HEK293 (cell line): ENCODE data around the gene CUL9.

Source experiments
- HIC1 ChIP-seq: fragments of 450-650 bp; formaldehyde crosslinking; IDR thresholded peaks from 2 replicates; pipeline ENCODE4 v1.5.1; 2016; ENCODE audit warnings: missing biosample characterization, missing genetic modification characterization
- KLF1 ChIP-seq: fragments of 450-650 bp; formaldehyde crosslinking; IDR thresholded peaks from 2 replicates; pipeline ENCODE4 v1.5.1; 2016; ENCODE audit warnings: missing biosample characterization, missing genetic modification characterization
- KLF7 ChIP-seq: fragments of 450-650 bp; formaldehyde crosslinking; IDR thresholded peaks from 2 replicates; pipeline ENCODE4 v1.5.1; 2016; ENCODE audit warnings: missing biosample characterization, missing genetic modification characterization, borderline replicate concordance
- KLF8 ChIP-seq: fragments of 450-650 bp; formaldehyde crosslinking; IDR thresholded peaks from 2 replicates; pipeline ENCODE4 v1.5.1; 2016; ENCODE audit warnings: missing biosample characterization, missing genetic modification characterization
- OVOL3 ChIP-seq: fragments of 450-650 bp; formaldehyde crosslinking; IDR thresholded peaks from 2 replicates; pipeline ENCODE4 v1.5.1; 2016; ENCODE audit warnings: missing biosample characterization, missing genetic modification characterization
- SP3 ChIP-seq: fragments of 450-650 bp; formaldehyde crosslinking; IDR thresholded peaks from 2 replicates; pipeline ENCODE4 v1.5.1; 2016; ENCODE audit warnings: missing biosample characterization, missing genetic modification characterization
- WT1 ChIP-seq: fragments of 450-650 bp; formaldehyde crosslinking; IDR thresholded peaks from 2 replicates; pipeline ENCODE4 v1.5.1; 2016; ENCODE audit warnings: missing biosample characterization, missing genetic modification characterization
- YY1 ChIP-seq: fragments of 450-650 bp; formaldehyde crosslinking; IDR thresholded peaks from 2 replicates; pipeline ENCODE4 v1.5.1; 2018; ENCODE audit warnings: missing biosample characterization, missing genetic modification characterization
- YY2 ChIP-seq: fragments of 450-650 bp; formaldehyde crosslinking; IDR thresholded peaks from 2 replicates; pipeline ENCODE4 v1.5.1; 2016; ENCODE audit warnings: missing biosample characterization, missing genetic modification characterization
- ZBTB21 ChIP-seq: fragments of 450-650 bp; formaldehyde crosslinking; IDR thresholded peaks from 2 replicates; pipeline ENCODE4 v1.5.1; 2017; ENCODE audit warnings: missing biosample characterization, missing genetic modification characterization
- ZBTB49 ChIP-seq: fragments of 450-650 bp; formaldehyde crosslinking; IDR thresholded peaks from 2 replicates; pipeline ENCODE4 v1.5.1; 2016; ENCODE audit warnings: missing biosample characterization, missing genetic modification characterization, low read depth
- ZBTB6 ChIP-seq: fragments of 450-650 bp; formaldehyde crosslinking; IDR thresholded peaks from 2 replicates; pipeline ENCODE4 v1.5.1; 2017; ENCODE audit warnings: missing biosample characterization, missing genetic modification characterization
- ZBTB7A ChIP-seq: fragments of 450-650 bp; formaldehyde crosslinking; IDR thresholded peaks from 2 replicates; pipeline ENCODE4 v1.5.1; 2016; ENCODE audit warnings: low read depth, missing biosample characterization, missing genetic modification characterization
- ZBTB8A ChIP-seq: fragments of 450-650 bp; formaldehyde crosslinking; IDR thresholded peaks from 2 replicates; pipeline ENCODE4 v1.5.1; 2016; ENCODE audit warnings: missing biosample characterization, missing genetic modification characterization
- ZNF10 ChIP-seq: fragments of 450-650 bp; formaldehyde crosslinking; IDR thresholded peaks from 2 replicates; pipeline ENCODE4 v1.5.1; 2017; ENCODE audit warnings: missing biosample characterization, missing genetic modification characterization
- ZNF133 ChIP-seq: fragments of 450-650 bp; formaldehyde crosslinking; IDR thresholded peaks from 2 replicates; pipeline ENCODE4 v1.5.1; 2016; ENCODE audit warnings: missing biosample characterization, missing genetic modification characterization
- ZNF148 ChIP-seq: fragments of 450-650 bp; formaldehyde crosslinking; IDR thresholded peaks from 2 replicates; pipeline ENCODE4 v1.5.0; 2017; ENCODE audit warnings: missing biosample characterization, missing genetic modification characterization, borderline replicate concordance
- ZNF292 ChIP-seq: fragments of 450-650 bp; formaldehyde crosslinking; IDR thresholded peaks from 2 replicates; pipeline ENCODE4 v1.5.1; 2016; ENCODE audit warnings: low read depth, missing biosample characterization, missing genetic modification characterization, borderline replicate concordance
- ZNF37A ChIP-seq: fragments of 450-650 bp; IDR thresholded peaks from 2 replicates; pipeline ENCODE4 v1.5.1; 2018; ENCODE audit warnings: missing biosample characterization, missing genetic modification characterization
- ZNF473 ChIP-seq: fragments of 450-650 bp; formaldehyde crosslinking; IDR thresholded peaks from 2 replicates; pipeline ENCODE4 v1.5.1; 2017; ENCODE audit warnings: missing biosample characterization, missing genetic modification characterization
- ZNF544 ChIP-seq: fragments of 450-650 bp; formaldehyde crosslinking; IDR thresholded peaks from 2 replicates; pipeline ENCODE4 v1.5.0; 2017; ENCODE audit warnings: missing biosample characterization, missing genetic modification characterization
- ZNF645 ChIP-seq: fragments of 450-650 bp; formaldehyde crosslinking; IDR thresholded peaks from 2 replicates; pipeline ENCODE4; 2016; ENCODE audit warnings: missing biosample characterization, missing genetic modification characterization
- ZNF747 ChIP-seq: fragments of 450-650 bp; formaldehyde crosslinking; IDR thresholded peaks from 2 replicates; pipeline ENCODE4 v1.5.1; 2016; ENCODE audit warnings: missing biosample characterization, missing genetic modification characterization
- ZNF76 ChIP-seq: fragments of 450-650 bp; formaldehyde crosslinking; IDR thresholded peaks from 2 replicates; pipeline ENCODE4; 2016; ENCODE audit warnings: low read depth, missing biosample characterization, missing genetic modification characterization, borderline replicate concordance
- ZNF785 ChIP-seq: fragments of 450-650 bp; formaldehyde crosslinking; IDR thresholded peaks from 2 replicates; pipeline ENCODE4 v1.5.1; 2016; ENCODE audit warnings: missing biosample characterization, missing genetic modification characterization
- TF ChIP-seq, protein P1 (sequence below): fragments of 450-650 bp; formaldehyde crosslinking; IDR thresholded peaks from 2 replicates; pipeline ENCODE4 v1.5.1; 2016; ENCODE audit warnings: missing biosample characterization, missing genetic modification characterization
- TF ChIP-seq, protein P2 (sequence below): fragments of 450-650 bp; IDR thresholded peaks from 2 replicates; pipeline ENCODE4 v1.5.1; 2018; ENCODE audit warnings: missing biosample characterization, missing genetic modification characterization

Gene CUL9

GRCh38 chr6:43247114-43247999, 65.4 kb downstream of the CUL9 start (continued):
- TF ChIP-seq ZBTB8A (no peak), ZBTB21 (tag by site-specific recombination) (no peak), KLF1 (tag by site-specific recombination) (peak; percentile 45; the same call in 1 of the 2 replicates), WT1 (peak; percentile 71), YY1 (tag by site-specific recombination) (peak; percentile 53; the same call in 1 of the 2 replicates), ZNF544 (tag by site-specific recombination) (no peak), KLF7 (no peak), ZNF785 (tag by site-specific recombination) (0 out of 2 replicates have a peak, but pooled peaks have one; percentile 45), ZNF747 (tag by site-specific recombination) (no peak), ZNF473 (tag by site-specific recombination) (no peak), YY2 (peak; percentile 62; the same call in 1 of the 2 replicates), ZNF133 (tag by site-specific recombination) (no peak), ZBTB6 (tag by site-specific recombination) (no peak), HIC1 (tag by site-specific recombination) (no peak), SP3 (tag by site-specific recombination) (peak; percentile 84), ZNF37A (no peak), OVOL3 (no peak; the same call in 1 of the 2 replicates), ZBTB49 (tag by site-specific recombination) (no peak), ZNF76 (tag by site-specific recombination) (peak; percentile 99), ZBTB7A (tag by site-specific recombination) (peak; percentile 51; the same call in 1 of the 2 replicates), ZNF148 (no peak), ZNF292 (tag by site-specific recombination) (no peak), KLF8 (tag by site-specific recombination) (0 out of 2 replicates have a peak, but pooled peaks have one; percentile 56), ZNF10 (tag by site-specific recombination) (no peak), ZNF645 (tag by site-specific recombination) (no peak)
- TF ChIP-seq, protein P1, sequence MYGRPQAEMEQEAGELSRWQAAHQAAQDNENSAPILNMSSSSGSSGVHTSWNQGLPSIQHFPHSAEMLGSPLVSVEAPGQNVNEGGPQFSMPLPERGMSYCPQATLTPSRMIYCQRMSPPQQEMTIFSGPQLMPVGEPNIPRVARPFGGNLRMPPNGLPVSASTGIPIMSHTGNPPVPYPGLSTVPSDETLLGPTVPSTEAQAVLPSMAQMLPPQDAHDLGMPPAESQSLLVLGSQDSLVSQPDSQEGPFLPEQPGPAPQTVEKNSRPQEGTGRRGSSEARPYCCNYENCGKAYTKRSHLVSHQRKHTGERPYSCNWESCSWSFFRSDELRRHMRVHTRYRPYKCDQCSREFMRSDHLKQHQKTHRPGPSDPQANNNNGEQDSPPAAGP (tag by site-specific recombination) = 0 out of 2 replicates have a peak, but pooled peaks have one; percentile 10
- TF ChIP-seq, protein P2, sequence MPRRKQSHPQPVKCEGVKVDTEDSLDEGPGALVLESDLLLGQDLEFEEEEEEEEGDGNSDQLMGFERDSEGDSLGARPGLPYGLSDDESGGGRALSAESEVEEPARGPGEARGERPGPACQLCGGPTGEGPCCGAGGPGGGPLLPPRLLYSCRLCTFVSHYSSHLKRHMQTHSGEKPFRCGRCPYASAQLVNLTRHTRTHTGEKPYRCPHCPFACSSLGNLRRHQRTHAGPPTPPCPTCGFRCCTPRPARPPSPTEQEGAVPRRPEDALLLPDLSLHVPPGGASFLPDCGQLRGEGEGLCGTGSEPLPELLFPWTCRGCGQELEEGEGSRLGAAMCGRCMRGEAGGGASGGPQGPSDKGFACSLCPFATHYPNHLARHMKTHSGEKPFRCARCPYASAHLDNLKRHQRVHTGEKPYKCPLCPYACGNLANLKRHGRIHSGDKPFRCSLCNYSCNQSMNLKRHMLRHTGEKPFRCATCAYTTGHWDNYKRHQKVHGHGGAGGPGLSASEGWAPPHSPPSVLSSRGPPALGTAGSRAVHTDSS (tag by site-specific recombination) = no peak
